HG03565 (cell line): ENCODE data around the gene CCDC50.
A peak's percentile ranks its signal among the peaks of the same experiment; 100 is the strongest.

ENCODE experiments used
- ATAC-seq: cut with Tn5 transposase; IDR thresholded peaks from one replicate; pipeline ENCODE4 v1.9.1; 2021; ENCODE audit warnings: mild to moderate bottlenecking, moderate library complexity; ENCODE audit not compliant: unreplicated experiment

Gene CCDC50, protein sequence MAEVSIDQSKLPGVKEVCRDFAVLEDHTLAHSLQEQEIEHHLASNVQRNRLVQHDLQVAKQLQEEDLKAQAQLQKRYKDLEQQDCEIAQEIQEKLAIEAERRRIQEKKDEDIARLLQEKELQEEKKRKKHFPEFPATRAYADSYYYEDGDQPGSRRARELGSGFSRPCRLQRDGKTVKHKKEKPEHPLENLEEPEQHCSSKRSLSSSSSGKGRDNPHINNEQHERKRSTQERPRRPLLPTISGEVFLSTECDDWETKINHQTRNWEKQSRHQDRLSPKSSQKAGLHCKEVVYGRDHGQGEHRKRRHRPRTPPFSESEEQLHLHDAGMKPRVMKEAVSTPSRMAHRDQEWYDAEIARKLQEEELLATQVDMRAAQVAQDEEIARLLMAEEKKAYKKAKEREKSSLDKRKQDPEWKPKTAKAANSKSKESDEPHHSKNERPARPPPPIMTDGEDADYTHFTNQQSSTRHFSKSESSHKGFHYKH

GRCh38 chr3:191328962-191329653, at the start of gene CCDC50:
Gene CCDC50 (plus strand): TSS chr3:191329394. CDS start chr3:191329675, 281 bp downstream.
- peak; percentile 56 for ATAC-seq

DNA sequence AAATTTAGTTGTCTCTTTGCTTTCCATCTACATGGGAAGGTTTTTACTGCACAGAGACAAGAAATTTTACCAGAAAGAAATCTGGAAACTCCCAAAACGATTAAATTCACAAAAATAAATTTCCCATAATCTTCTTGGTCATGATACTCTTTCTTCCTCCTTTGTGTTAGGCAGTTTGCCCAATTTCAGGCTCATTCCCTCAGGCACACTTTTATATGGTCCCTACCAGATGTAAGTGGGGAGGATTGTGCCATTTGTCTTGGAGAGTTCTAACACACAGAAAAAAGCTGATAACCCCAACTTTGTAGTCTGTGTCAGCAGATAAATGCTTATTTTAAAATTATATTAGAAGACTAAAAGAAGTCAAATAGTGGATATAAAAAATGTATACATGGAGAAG, 49.1 kb upstream of the CCDC50 start:
- no peak for ATAC-seq

DNA sequence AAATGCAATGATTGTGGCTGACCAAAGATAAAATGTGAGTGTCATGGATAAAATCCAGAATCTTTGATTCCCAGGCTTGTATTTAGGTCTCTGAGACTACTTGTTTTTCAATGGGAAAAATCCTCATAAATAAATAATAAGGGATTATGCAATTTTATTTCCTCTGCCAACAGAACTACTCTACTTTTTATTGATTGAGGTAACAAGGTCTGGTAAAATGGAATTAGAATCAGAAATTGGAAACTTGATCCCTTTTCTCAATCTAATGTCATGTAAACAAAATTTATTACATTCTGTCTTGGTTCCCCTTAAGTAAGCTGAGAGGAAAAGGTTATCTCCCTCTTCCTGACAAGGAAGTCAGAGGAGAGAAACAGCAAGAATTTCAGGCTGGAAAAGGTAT, 48.3 kb upstream of the CCDC50 start:
- ATAC-seq, result no peak

GRCh38 chr3:191282251-191283185, 46.7 kb upstream of the CCDC50 start:
- ATAC-seq, result no peak

DNA sequence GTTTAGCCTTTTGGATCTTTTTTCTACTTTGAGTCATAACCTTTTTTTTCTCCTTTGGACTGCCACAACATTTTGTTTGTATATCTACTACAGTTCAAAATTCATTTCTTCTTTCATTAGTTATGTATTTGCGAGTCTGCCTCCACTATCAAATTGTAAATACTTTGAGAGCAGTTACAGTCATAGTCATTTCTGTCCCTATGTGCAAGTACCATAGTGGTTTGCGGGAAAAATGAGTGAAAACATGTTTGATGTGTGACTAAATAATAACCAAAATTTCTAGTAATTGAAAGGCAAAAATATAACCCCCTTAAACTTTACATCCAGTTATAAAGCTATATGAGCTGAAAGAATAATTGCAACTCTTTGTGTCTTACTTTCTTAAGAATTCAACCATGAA, 45.8 kb upstream of the CCDC50 start:
- ATAC-seq, result peak; percentile 67

GRCh38 chr3:191290311-191291025, 38.7 kb upstream of the CCDC50 start:
- ATAC-seq, result peak; percentile 73

DNA sequence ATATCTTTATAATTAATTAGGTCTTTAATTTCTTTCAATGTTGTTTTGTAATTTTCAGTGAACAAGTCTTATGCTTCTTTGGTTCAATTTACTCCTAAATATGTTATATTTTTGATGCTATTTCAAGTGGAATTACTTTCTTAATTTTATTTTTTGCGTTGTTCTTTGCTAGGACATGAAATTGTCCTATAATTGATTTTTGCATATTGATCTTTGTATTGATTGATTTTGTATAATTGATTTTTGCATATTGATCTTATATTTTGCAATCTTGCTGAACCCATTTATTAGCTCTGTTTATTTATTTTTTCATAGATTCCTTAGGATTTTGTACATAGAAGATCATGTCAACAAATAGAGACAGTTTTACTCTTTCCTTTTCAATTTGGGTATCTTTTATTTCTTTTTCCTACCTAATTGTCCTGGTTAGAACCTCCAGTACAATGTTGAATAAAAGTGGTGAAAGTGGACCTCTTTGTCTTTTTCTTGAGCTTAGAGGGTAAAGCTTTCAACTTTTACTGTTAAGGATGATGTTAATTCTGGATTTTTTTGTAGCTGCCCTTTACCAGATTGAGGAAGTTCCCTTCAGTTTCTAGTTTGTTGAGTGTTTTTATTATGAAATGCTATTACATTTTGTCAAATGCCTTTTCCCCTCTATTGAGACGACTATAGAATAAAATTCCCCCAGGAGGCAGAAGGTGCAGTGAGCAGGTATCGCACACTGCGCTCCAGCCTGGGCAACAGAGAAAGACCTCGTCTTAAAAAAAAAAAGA, 36.8 kb upstream of the CCDC50 start:
- no peak for ATAC-seq

DNA sequence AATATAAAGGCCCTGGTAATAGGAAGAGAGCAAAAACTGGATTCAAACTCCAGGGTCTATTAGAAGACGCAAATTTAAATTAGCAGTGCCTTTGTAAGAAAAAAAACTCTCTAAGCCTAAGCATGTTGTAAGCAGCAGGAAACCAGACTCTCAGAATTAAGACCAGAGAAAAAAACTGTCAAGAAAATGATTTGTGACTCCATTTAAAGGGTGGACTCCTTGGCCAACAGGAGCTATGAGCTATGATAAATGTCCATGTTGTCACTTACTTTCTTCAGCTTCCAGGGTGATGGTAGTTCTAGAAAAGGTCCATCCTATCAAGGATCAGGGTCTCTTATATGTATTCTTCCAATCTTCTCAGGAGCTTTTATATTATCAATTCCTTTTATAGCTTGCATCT, 34.9 kb upstream of the CCDC50 start:
- ATAC-seq, result no peak

- ATAC-seq, result peak; percentile 79
Measured at GRCh38 chr3:191296041-191296541, 33.1 kb upstream of the CCDC50 start.

- ATAC-seq, result no peak
Measured at GRCh38 chr3:191298846-191299245, 30.3 kb upstream of the CCDC50 start.

- ATAC-seq, result no peak
Measured at GRCh38 chr3:191300422-191300821, 28.8 kb upstream of the CCDC50 start.

GRCh38 chr3:191301017-191301416, 28.2 kb upstream of the CCDC50 start:
- peak; percentile 76 for ATAC-seq

DNA sequence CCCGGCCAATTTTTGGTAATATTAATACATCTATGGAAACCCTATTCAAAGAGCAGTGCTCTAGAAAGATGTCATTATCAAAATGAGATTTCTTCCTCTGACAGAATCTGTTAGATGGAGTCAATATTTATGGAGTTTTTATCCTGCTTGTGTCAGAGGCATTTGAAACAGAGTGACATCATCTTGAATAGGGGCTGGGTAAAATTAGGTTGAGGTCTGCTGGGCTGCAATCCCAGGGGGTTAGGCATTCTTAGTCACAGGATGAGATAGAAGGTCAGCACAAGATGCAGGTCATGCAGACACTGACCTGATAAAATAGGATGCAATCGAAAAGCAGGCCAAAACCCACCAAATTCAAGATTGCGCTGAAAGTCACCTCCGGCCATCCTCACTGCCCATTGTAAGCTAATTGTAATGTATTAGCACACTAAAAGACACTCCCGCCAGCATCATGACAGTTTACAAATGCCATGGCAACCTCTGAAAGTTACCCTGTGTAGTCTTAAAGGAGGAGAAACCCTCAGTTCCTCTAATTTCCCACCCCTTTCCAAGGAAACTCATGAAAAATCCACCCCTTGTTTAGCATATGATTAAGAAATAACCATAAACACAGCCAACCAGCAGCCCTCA, 27.3 kb upstream of the CCDC50 start:
- no peak for ATAC-seq

DNA sequence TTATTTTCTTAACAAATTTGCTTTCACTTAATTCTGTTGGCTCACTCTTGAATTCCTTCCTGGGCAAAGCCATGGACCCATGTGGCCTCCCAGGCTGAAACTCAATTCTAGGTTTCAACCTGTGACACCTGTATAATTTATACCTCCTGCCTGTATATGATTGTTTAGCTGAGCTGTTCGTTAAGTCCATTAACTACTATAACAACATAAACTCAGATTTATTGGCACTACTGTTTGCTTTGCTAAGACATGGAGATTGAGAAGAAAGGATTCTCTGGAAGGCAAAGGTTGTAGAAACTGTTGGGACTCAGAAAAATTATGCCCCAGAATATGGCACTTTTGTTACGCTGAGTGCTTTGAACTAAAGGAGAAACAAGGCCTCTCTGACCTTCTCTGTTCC, 26.7 kb upstream of the CCDC50 start:
- no peak for ATAC-seq

- ATAC-seq, result no peak
Measured at GRCh38 chr3:191303596-191303995, 25.6 kb upstream of the CCDC50 start.

DNA sequence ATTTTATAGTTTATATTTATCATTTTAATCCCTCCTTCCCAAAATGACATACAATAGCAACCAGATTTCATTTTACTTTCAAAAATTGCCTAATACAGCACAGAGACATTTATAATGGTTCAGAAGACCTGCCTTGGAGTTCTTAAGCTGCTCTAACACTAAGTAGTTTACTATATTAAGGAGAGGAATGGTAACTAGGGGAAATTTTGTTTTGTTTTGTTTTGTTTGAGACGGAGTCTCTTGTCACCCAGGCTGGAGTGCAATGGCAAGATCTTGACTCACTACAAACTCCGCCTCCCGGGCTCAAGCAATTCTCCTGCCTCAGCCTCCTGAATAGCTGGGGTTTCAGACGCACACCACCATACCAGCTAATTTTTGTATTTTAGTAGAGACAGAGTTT, 22.8 kb upstream of the CCDC50 start:
- ATAC-seq, result no peak

DNA sequence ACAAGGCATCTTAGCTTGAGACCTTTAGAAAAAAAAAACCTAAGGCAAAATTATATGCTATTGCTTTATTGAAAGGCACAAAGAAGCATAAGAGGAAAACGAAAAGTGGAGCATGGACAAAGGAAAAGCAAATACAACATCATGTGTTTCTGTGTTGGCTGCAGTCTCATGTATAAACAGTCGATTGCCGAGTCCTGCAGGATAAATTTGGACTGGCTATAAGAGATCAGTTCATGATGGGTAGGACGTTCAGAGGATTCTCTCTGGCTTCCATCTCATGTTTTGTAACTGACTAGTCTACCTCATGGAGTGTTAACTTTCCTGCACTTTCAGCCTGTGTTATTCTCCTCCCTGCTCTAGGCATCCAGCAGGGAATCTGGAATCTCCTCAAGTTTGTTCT, 21.9 kb upstream of the CCDC50 start:
- ATAC-seq, result no peak

DNA sequence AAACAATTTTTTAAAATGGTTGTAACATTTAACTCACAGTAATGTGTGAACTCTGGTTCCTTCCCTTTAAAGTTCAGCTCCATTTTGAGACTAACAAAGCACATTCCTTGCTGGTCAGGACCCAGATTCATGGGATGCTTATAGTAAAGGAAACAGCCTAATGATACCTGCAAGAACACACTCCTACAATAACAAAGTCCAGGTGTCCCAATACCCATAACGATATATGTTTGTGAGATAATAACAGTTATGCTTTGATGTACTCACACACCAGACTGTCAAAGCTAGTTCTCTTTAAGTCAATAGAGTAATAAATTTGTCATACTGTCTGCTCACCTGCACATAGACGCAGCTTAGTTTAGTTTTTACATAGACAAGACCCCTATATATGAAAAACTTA, 15.9 kb upstream of the CCDC50 start:
- ATAC-seq, result no peak

- ATAC-seq, result no peak
Measured at GRCh38 chr3:191314109-191314728, 15.0 kb upstream of the CCDC50 start.
